Measurements from ENCODE around the gene OR1I1.

- TF ChIP-seq RFX5 (IDR thresholded peaks at IDR 0.05; ENCODE audit: low read depth, low read length) = no peak
- TF ChIP-seq POLR2A (IDR thresholded peaks at IDR 0.05; ENCODE audit: low read depth, low read length) = no peak
- TF ChIP-seq RAD21 (IDR thresholded peaks at IDR 0.05; ENCODE audit: low read length) = no peak
- no peak for TF ChIP-seq CTCF (conservative IDR thresholded peaks at IDR 0.05; ENCODE audit: low read depth, low read length)
- no peak for TF ChIP-seq ELK1 (IDR thresholded peaks at IDR 0.05; ENCODE audit: borderline replicate concordance, low read depth, low read length)
- TF ChIP-seq BHLHE40 (IDR thresholded peaks at IDR 0.05; ENCODE audit: low read depth, low read length) = no peak
- TF ChIP-seq SMC3 (IDR thresholded peaks at IDR 0.05; ENCODE audit: low read depth, low read length) = no peak
Observed at GRCh38 chr19:15108845-15109767, 27.1 kb downstream of the OR1I1 start.

Data from IMR-90 (cell line).